CD14-positive monocyte (primary cell): ENCODE data around the gene RNPS1. TPM values are rescaled to one million over a fixed set of nuclear protein-coding genes. Genes with fewer than 3 reads are reported as not detected.

Experiments used
- DNase-seq, 3 donors: peaks; one replicate each; pipeline ENCODE4 v3.0.0-alpha.2; 2011 to 2022
- H2AFZ ChIP-seq: 2 replicates; pipeline ENCODE4 v1.6.0; 2012; ENCODE audit warnings: mild to moderate bottlenecking, low read depth, low read length, inconsistent platforms; ENCODE audit not compliant: insufficient read depth, poor library complexity, severe bottlenecking
- H3K27ac ChIP-seq, 2 donors: 1 replicate in 1 of 2; 2 replicates in 1 of 2; pipeline ENCODE4 v1.5.1; 2012 to 2013; ENCODE audit warnings: low read length in 2 of 2, control low read depth in 1 of 2, inconsistent platforms in 1 of 2, low read depth in 1 of 2, mild to moderate bottlenecking in 1 of 2
- H3K27me3 ChIP-seq, 2 donors: one replicate each; pipeline versions ENCODE4 v1.6.0 to v1.6.1; 2011 to 2013; ENCODE audit warnings: low read length in 2 of 2; ENCODE audit not compliant: control insufficient read depth in 2 of 2, insufficient read depth in 2 of 2
- H3K36me3 ChIP-seq, 2 donors: replicated peaks in 1 of 2; 1 replicate in 1 of 2; 2 replicates in 1 of 2; pipeline versions ENCODE4 v1.5.1 to v1.6.1; 2012 to 2013; ENCODE audit warnings: low read length in 2 of 2, control low read depth in 1 of 2, inconsistent platforms in 1 of 2, mild to moderate bottlenecking in 1 of 2; ENCODE audit not compliant: insufficient read depth in 2 of 2, control insufficient read depth in 1 of 2
- H3K4me1 ChIP-seq, 2 donors: 1 replicate in 1 of 2; 2 replicates in 1 of 2; pipeline versions ENCODE4 v1.5.1 to v1.6.1; 2012 to 2013; ENCODE audit warnings: low read length in 2 of 2, control low read depth in 1 of 2, inconsistent platforms in 1 of 2, mild to moderate bottlenecking in 1 of 2, moderate library complexity in 1 of 2; ENCODE audit not compliant: insufficient read depth in 2 of 2, control insufficient read depth in 1 of 2
- H3K4me2 ChIP-seq: replicated peaks from 2 replicates; pipeline ENCODE3; 2012; ENCODE audit warnings: low read length, moderate library complexity, mild to moderate bottlenecking; ENCODE audit not compliant: poor library complexity, severe bottlenecking; ENCODE audit errors: extremely low read depth
- H3K4me3 ChIP-seq, 3 experiments: fragments of 200-600 bp in 1 of 3; sonication (generic) in 1 of 3; replicated peaks in 1 of 3; 1 replicate in 2 of 3; 2 replicates in 1 of 3; pipeline ENCODE4 v1.5.1; 2011 to 2013; ENCODE audit warnings: low read length in 3 of 3, mild to moderate bottlenecking in 3 of 3, control low read depth in 2 of 3, low read depth in 2 of 3, inconsistent platforms in 1 of 3, moderate library complexity in 1 of 3
- H3K79me2 ChIP-seq: 2 replicates; pipeline ENCODE4 v1.6.0; 2012; ENCODE audit warnings: mild to moderate bottlenecking, control low read depth, inconsistent platforms, low read length, moderate library complexity; ENCODE audit not compliant: insufficient read depth
- H3K9ac ChIP-seq: 2 replicates; pipeline ENCODE4 v1.6.0; 2017; ENCODE audit warnings: low read length, mild to moderate bottlenecking; ENCODE audit not compliant: insufficient read depth, poor library complexity, severe bottlenecking
- H3K9me3 ChIP-seq, 2 donors: replicated peaks in 1 of 2; 1 replicate in 1 of 2; 2 replicates in 1 of 2; pipeline versions ENCODE4 v1.5.1 to v1.6.1; 2012 to 2013; ENCODE audit warnings: low read length in 2 of 2, control low read depth in 1 of 2; ENCODE audit not compliant: control insufficient read depth in 1 of 2, insufficient read depth in 1 of 2
- H4K20me1 ChIP-seq: 2 replicates; pipeline ENCODE4 v1.6.0; 2012; ENCODE audit warnings: mild to moderate bottlenecking, low read length, control low read depth, moderate library complexity; ENCODE audit not compliant: insufficient read depth
- H3K27ac Mint-ChIP-seq, 7 donors: one replicate each; pipeline ENCODE4 v1.8.0; 2020; ENCODE audit warnings: mild to moderate bottlenecking in 7 of 7, mixed read lengths in 7 of 7, moderate library complexity in 6 of 7, inconsistent platforms in 2 of 7
- H3K27me3 Mint-ChIP-seq, 3 donors: one replicate each; pipeline ENCODE4 v1.8.0; 2021 to 2022; ENCODE audit warnings: low read depth in 3 of 3, mild to moderate bottlenecking in 3 of 3, mixed read lengths in 3 of 3, moderate library complexity in 3 of 3, inconsistent platforms in 1 of 3
- H3K36me3 Mint-ChIP-seq, 2 donors: one replicate each; pipeline ENCODE4 v1.8.0; 2020; ENCODE audit warnings: mixed read lengths in 2 of 2, inconsistent platforms in 1 of 2, mild to moderate bottlenecking in 1 of 2
- H3K4me1 Mint-ChIP-seq: one replicate; pipeline ENCODE4 v1.8.0; 2020; ENCODE audit warnings: mild to moderate bottlenecking, mixed read lengths
- H3K4me3 Mint-ChIP-seq, 2 donors: one replicate each; pipeline ENCODE4 v1.8.0; 2020; ENCODE audit warnings: mild to moderate bottlenecking in 2 of 2, mixed read lengths in 2 of 2, moderate library complexity in 1 of 2
- H3K9me3 Mint-ChIP-seq, 7 donors: one replicate each; pipeline ENCODE4 v1.8.0; 2020 to 2022; ENCODE audit warnings: mixed read lengths in 7 of 7, mild to moderate bottlenecking in 6 of 7, moderate library complexity in 6 of 7, inconsistent platforms in 2 of 7
- CTCF ChIP-seq: fragments of 200-600 bp; IDR thresholded peaks from one replicate; pipeline ENCODE4 v1.8.0; 2022; ENCODE audit warnings: antibody characterized with exemption, mild to moderate bottlenecking
- WGBS: methylation state at CpG from one replicate; pipeline ENCODE4 v1.1.5; 2013; ENCODE audit warnings: missing lambda C conversion rate; ENCODE audit not compliant: insufficient coverage; 5-methylcytosine and 5-hydroxymethylcytosine counted together
- intact Hi-C, 2 donors: fragments of 100-400 bp; cut with micrococcal nuclease; formaldehyde crosslinking; loops; one replicate each; pipeline versions ENCODE4 v1.15.0 to v1.15.1; 2023
- polyA plus RNA-seq, 3 donors: library from polyadenylated mRNA; depleted of rRNA in 1 of 3; unstranded in 2 of 3; stranded (reverse) in 1 of 3; fragments of 300-500 nt in 2 of 3; fragments of >200 nt in 1 of 3; fragmentation: Illumina TruSeq in 2 of 3; gene quantifications; 1 replicate in 2 of 3; 2 replicates in 1 of 3; pipeline ENCODE4 v1.2.3, GENCODE V29; 2012 to 2021

RNPS1 gene
- polyA plus RNA-seq, 3 donors, result 93.7 to 176 (median 106) TPM

DNA sequence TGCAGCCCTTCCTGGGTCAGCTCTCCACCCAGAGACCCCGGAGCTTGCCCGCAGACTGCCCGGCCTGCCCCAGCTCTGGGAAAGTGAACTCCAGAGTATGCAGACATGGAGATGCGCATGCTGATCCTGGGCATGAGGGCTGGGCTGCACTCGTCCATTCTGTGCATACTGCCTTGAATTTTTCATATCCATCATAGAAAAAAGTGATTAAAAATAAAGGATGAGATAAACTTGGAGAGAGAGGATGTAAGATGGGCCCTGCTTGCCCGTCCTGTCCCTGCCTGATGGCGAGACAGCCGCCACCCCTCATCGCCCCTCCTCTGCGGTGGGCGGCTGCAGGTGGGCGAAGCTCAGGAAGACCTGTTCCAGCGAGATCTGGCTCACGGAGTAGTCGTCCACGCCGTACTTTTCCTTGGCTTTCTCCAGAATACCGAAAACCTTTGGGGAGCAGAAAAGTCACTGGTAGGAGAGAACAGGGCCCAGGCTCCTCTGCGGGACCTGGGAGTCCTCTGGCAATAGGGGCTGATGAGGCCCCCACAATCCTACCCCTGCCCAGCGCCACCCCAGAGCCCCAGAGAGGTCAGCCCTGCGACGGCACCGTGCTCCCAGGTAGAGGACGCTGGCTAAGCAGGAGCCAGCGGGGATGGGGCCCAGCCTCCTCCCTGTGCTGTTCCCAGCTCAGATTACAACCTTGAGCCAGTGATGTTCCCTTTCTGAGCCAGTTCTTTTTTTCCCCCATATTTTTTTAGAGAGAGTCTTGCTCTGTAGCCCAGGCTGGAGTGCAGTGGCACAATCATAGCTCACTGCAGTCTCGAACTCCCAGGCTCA lies 8.7 kb upstream of the RNPS1 start:
- WGBS, result 95% methylated on average over 16 of the region's 26 CpGs
- H3K27ac Mint-ChIP-seq, result no peak overlapping the region

More for the DNA sequence above, 8.7 kb upstream of the RNPS1 start:
- Histone ChIP-seq H3K27me3 (no peaks in the 10 kb centered on the region), H3K4me1 (peaks cover 8 to 15% of the 10 kb centered on the region in 2 donors), H3K4me3 (no peak overlapping the region), H3K79me2 (no peaks in the 10 kb centered on the region), H3K9me3 (no peaks in the 10 kb centered on the region), H3K27ac (no peak overlapping the region), H4K20me1 (no peaks in the 10 kb centered on the region), H3K4me2 (no peak overlapping the region), H3K36me3 (no peaks in the 10 kb centered on the region), H2AFZ (no peak overlapping the region), H3K9ac (no peak overlapping the region)
- H3K36me3 Mint-ChIP-seq, result peaks cover 0 to 5% of the 10 kb centered on the region in 2 donors
- H3K27me3 Mint-ChIP-seq, result peaks cover 3 to 6% (median 3%) of the 10 kb centered on the region in 3 donors
- peak overlapping the region in 1 of 2 donors; percentile 20 for H3K4me3 Mint-ChIP-seq
- H3K4me1 Mint-ChIP-seq, result peaks cover 9% of the 10 kb centered on the region
- no peaks in the 10 kb centered on the region for H3K9me3 Mint-ChIP-seq
- no peak for TF ChIP-seq CTCF
- no peak for DNase-seq
- intact Hi-C loops, result loop anchor here in 1 of 2 donors (10.0 kb wide), 1 partner anchor 228 kb away; no protein-coding TSS in a partner anchor
